ENCODE data around the gene CDC42BPA. TPM values are rescaled to one million over a fixed set of nuclear protein-coding genes. Genes with fewer than 3 reads are reported as not detected.
"Not testable (repeated sequence)": the region's sequence is repeated elsewhere in the genome, so short reads cannot be mapped to it uniquely, and the experiment has no call there.

The CDC42BPA gene
- total RNA-seq, 1 donor from 2014 or later = 42.7 TPM

DNA sequence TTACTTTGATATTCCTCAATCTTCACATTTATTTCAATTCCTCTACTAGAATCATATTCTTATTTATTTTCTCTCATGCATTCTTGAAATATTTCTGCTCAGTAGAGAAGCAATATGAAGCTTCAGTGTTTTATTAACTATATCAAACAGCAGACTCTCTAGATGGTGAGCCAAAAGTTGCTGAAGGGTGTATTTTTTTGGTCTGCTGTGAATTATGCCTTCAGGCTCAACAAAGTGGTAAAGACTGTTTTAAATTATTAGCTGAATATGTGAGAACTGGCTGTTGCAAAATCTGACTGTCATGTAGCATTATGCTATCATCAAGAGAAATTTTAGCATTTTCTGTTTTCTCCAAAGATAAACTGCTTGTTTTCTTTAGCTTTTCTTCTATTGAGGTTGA, 24.9 kb upstream of the CDC42BPA start:
- no peaks in the 10 kb centered on the region for H3K9me3 ChIP-seq
- intact Hi-C loops (cut with DNase I) = no loop called here
- no peaks in the 10 kb centered on the region for H3K4me1 ChIP-seq
- no peak overlapping the region for H3K27ac ChIP-seq
- DNase-seq (ENCODE audit: extremely low spot score in 2 of 2) = no peak
- no peaks in the 10 kb centered on the region for H3K36me3 ChIP-seq
- no peak for TF ChIP-seq POLR2A (IDR thresholded peaks at IDR 0.05)
- no peaks in the 10 kb centered on the region for H3K27me3 ChIP-seq
- no peak overlapping the region for H3K4me3 ChIP-seq

DNA sequence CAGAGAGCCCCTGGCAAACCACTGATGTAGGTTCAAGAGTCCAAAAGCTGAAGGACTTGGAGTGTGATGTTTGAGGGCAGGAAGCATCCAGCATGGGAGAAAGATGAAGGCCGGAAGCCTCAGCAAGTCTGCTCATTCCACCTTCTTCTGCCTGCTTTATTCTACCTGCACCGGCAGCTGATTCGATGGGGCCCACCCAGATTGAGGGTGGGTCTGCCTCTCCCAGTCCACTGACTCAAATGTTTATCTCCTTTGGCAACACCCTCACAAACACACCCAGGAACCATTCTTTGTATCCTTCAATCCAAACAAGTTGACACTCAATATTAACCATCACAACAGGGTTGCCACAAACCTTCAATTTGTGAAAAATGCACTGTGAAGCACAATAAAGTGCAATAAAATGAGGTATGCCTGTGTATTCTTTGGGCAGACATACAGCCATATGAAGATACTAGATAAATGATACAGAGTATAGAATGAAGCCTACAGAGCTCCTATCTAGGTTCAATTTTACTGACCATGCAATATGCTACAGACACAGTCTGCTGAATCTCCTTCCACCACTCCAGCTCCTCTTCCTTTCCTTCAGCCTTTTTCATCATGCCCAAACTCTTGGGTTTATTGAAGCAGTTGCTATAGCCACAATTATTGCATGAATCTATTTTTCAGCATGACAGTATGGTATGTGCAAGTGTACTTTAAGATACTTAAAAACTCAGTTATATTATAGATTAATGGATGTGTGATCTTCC, 24.0 kb upstream of the CDC42BPA start:
- Histone ChIP-seq H3K9me3 (no peaks in the 10 kb centered on the region), H3K4me1 (no peaks in the 10 kb centered on the region), H3K36me3 (no peaks in the 10 kb centered on the region), H3K27ac (no peak overlapping the region), H3K4me3 (no peak overlapping the region), H3K27me3 (no peaks in the 10 kb centered on the region)
- intact Hi-C loops (cut with DNase I) = no loop called here
- no peak for DNase-seq (ENCODE audit: extremely low spot score in 2 of 2)
- TF ChIP-seq, protein P1, sequence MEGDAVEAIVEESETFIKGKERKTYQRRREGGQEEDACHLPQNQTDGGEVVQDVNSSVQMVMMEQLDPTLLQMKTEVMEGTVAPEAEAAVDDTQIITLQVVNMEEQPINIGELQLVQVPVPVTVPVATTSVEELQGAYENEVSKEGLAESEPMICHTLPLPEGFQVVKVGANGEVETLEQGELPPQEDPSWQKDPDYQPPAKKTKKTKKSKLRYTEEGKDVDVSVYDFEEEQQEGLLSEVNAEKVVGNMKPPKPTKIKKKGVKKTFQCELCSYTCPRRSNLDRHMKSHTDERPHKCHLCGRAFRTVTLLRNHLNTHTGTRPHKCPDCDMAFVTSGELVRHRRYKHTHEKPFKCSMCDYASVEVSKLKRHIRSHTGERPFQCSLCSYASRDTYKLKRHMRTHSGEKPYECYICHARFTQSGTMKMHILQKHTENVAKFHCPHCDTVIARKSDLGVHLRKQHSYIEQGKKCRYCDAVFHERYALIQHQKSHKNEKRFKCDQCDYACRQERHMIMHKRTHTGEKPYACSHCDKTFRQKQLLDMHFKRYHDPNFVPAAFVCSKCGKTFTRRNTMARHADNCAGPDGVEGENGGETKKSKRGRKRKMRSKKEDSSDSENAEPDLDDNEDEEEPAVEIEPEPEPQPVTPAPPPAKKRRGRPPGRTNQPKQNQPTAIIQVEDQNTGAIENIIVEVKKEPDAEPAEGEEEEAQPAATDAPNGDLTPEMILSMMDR (IDR thresholded peaks at IDR 0.05) = no peak

DNA sequence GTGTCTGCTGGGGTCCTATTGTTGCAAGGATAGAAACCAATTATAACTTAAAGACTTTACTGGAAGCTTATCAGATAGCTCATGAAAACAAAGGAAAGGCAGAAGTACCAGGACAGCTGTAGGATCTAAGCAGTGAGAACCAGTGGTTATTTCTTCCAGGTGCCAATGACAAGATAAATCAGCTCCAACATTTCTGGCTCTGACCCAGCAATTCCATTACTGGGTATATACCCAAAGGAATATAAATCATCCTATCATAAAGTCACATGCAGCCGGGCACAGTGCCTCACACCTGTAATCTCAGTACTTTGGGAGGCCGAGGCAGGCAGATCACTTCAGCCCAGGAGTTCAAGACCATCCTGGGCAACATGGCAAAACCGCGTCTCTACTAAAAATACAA, 17.8 kb upstream of the CDC42BPA start:
- H3K9me3 ChIP-seq; H3K4me3 ChIP-seq; intact Hi-C loops (cut with DNase I): not testable (repeated sequence)

GRCh38 chr1:227335242-227336020, 17.1 kb upstream of the CDC42BPA start:
- intact Hi-C loops (cut with DNase I) = no loop called here
- DNase-seq (ENCODE audit: extremely low spot score in 2 of 2) = no peak
- no peak overlapping the region for H3K27ac ChIP-seq
- H3K36me3 ChIP-seq = no peaks in the 10 kb centered on the region
- no peaks in the 10 kb centered on the region for H3K9me3 ChIP-seq
- no peak overlapping the region for H3K4me3 ChIP-seq
- TF ChIP-seq, protein P1 (IDR thresholded peaks at IDR 0.05) = no peak
- no peak for TF ChIP-seq POLR2A (IDR thresholded peaks at IDR 0.05)
- no peak for TF ChIP-seq POLR2AphosphoS5 (IDR thresholded peaks at IDR 0.05; ENCODE audit: insufficient read depth in 1 of 2, low read depth in 1 of 2)
- no peaks in the 10 kb centered on the region for H3K4me1 ChIP-seq
- H3K27me3 ChIP-seq = no peaks in the 10 kb centered on the region

More for the DNA sequence above, 17.8 kb upstream of the CDC42BPA start:
- not testable (repeated sequence) for H3K27ac ChIP-seq; H3K36me3 ChIP-seq; DNase-seq (ENCODE audit: extremely low spot score in 2 of 2); H3K4me1 ChIP-seq; H3K27me3 ChIP-seq

GRCh38 chr1:227333423-227333822, 15.1 kb upstream of the CDC42BPA start:
- H3K9me3 ChIP-seq = no peaks in the 10 kb centered on the region
- intact Hi-C loops (cut with DNase I) = no loop called here
- no peak for DNase-seq (ENCODE audit: extremely low spot score in 2 of 2)

More at GRCh38 chr1:227333423-227333822, 15.1 kb upstream of the CDC42BPA start:
- Histone ChIP-seq H3K27ac (no peak overlapping the region), H3K4me3 (no peak overlapping the region), H3K4me1 (no peaks in the 10 kb centered on the region), H3K36me3 (no peaks in the 10 kb centered on the region), H3K27me3 (no peaks in the 10 kb centered on the region)
- TF ChIP-seq, protein P1 (IDR thresholded peaks at IDR 0.05) = no peak
- TF ChIP-seq POLR2A (IDR thresholded peaks at IDR 0.05) = no peak
